Measurements from ENCODE around the gene GDI1.

GDI1 gene

GRCh38 chrX:154487518-154488290 lies 50.8 kb downstream of the GDI1 start:
- DNase-seq (ENCODE audit: low read depth), result no peak
- no peak overlapping the region for H3K4me3 ChIP-seq (ENCODE audit: low read length)
- no peak for TF ChIP-seq CTCF (IDR thresholded peaks at IDR 0.05; ENCODE audit: insufficient read depth, low read depth, low read length, missing control alignments)

- TF ChIP-seq CTCF (IDR thresholded peaks at IDR 0.05; ENCODE audit: insufficient read depth, low read depth, low read length, missing control alignments), result no peak
- no peak for DNase-seq (ENCODE audit: low read depth)
- no peak overlapping the region for H3K4me3 ChIP-seq (ENCODE audit: low read length)
These were observed 51.6 kb downstream of the GDI1 start for GRCh38 chrX:154488336-154489075.

GRCh38 chrX:154489182-154489581 lies 52.2 kb downstream of the GDI1 start:
- H3K4me3 ChIP-seq (ENCODE audit: low read length), result peak overlapping the region; percentile 60
- no peak for DNase-seq (ENCODE audit: low read depth)
- no peak for TF ChIP-seq CTCF (IDR thresholded peaks at IDR 0.05; ENCODE audit: insufficient read depth, low read depth, low read length, missing control alignments)

- peak; percentile 18 for DNase-seq (ENCODE audit: low read depth)
- H3K4me3 ChIP-seq (ENCODE audit: low read length), result peak overlapping the region; percentile 60
- TF ChIP-seq CTCF (IDR thresholded peaks at IDR 0.05; ENCODE audit: insufficient read depth, low read depth, low read length, missing control alignments), result no peak
These were observed 53.1 kb downstream of the GDI1 start for GRCh38 chrX:154490021-154490413.

GRCh38 chrX:154490414-154491083 lies 53.6 kb downstream of the GDI1 start, which contains the start of gene SLC10A3:
TSS of gene SLC10A3 (minus strand) at chrX:154490629. CDS start at chrX:154488940, 1,689 bp downstream.
- peak within 1 kb of the TSS; percentile 69 for H3K4me3 ChIP-seq (ENCODE audit: low read length)
- DNase-seq (ENCODE audit: low read depth), result peak; percentile 93
- no peak for TF ChIP-seq CTCF (IDR thresholded peaks at IDR 0.05; ENCODE audit: insufficient read depth, low read depth, low read length, missing control alignments)
